Thyroid gland (tissue), 4 donors: Measurements from ENCODE around the gene C2CD2. TPM values are rescaled to one million over a fixed set of nuclear protein-coding genes. Genes with fewer than 3 reads are reported as not detected.

Source experiments
- DNase-seq, 2 donors: peaks; one replicate each; pipeline ENCODE4 v3.0.0-alpha.2; 2019
- H3K27ac ChIP-seq, 3 donors: fragments of 200-600 bp; sonication (generic); 1 replicate in 2 of 3; 2 replicates in 1 of 3; pipeline ENCODE4 v1.5.1; 2016 to 2019; ENCODE audit warnings: mild to moderate bottlenecking in 1 of 3, moderate library complexity in 1 of 3
- H3K27me3 ChIP-seq: fragments of 200-600 bp; sonication (generic); one replicate; pipeline ENCODE4 v1.5.1; 2019
- H3K36me3 ChIP-seq, 2 donors: fragments of 200-600 bp; sonication (generic); one replicate each; pipeline ENCODE4 v1.5.1; 2016 to 2019
- H3K4me1 ChIP-seq, 2 donors: fragments of 200-600 bp; sonication (generic); one replicate each; pipeline ENCODE4 v1.5.1; 2017 to 2019
- H3K4me3 ChIP-seq, 3 donors: fragments of 200-600 bp; sonication (generic); replicated peaks in 1 of 3; 1 replicate in 2 of 3; 2 replicates in 1 of 3; pipeline ENCODE4 v1.5.1; 2016; ENCODE audit warnings: mild to moderate bottlenecking in 1 of 3
- H3K9me3 ChIP-seq: fragments of 200-600 bp; sonication (generic); one replicate; pipeline ENCODE4 v1.5.1; 2017
- POLR2A ChIP-seq, 2 donors: fragments of 450-650 bp; IDR thresholded peaks; one replicate each; pipeline ENCODE4 v1.6.1; 2017; ENCODE audit warnings: antibody characterized with exemption in 2 of 2, mild to moderate bottlenecking in 2 of 2, moderate library complexity in 1 of 2
- WGBS, 2 donors: methylation state at CpG; one replicate each; pipeline ENCODE4 v1.1.5; 2017; 5-methylcytosine and 5-hydroxymethylcytosine counted together
- intact Hi-C: fragments of 100-400 bp; cut with DNase I; formaldehyde crosslinking; loops from one replicate; pipeline ENCODE4 v1.15.1; 2023
- total RNA-seq, 4 donors: library from RNA; depleted of rRNA; stranded (reverse); fragments of >200 nt; gene quantifications; one replicate each; pipeline ENCODE4 v1.2.3, GENCODE V29; 2016
- TF ChIP-seq, protein P1 (sequence below), 6 experiments: fragments of 200-600 bp in 3 of 6; fragments of 450-650 bp in 3 of 6; sonication (generic) in 3 of 6; IDR thresholded peaks; one replicate each; pipeline ENCODE4 v1.5.1; 2016 to 2019; ENCODE audit warnings: antibody characterized with exemption in 6 of 6, mild to moderate bottlenecking in 2 of 6, inconsistent platforms in 1 of 6, moderate library complexity in 1 of 6

Gene C2CD2
- total RNA-seq, 4 donors from 2014 or later: 12.7 to 22.7 (median 20.0) TPM

DNA sequence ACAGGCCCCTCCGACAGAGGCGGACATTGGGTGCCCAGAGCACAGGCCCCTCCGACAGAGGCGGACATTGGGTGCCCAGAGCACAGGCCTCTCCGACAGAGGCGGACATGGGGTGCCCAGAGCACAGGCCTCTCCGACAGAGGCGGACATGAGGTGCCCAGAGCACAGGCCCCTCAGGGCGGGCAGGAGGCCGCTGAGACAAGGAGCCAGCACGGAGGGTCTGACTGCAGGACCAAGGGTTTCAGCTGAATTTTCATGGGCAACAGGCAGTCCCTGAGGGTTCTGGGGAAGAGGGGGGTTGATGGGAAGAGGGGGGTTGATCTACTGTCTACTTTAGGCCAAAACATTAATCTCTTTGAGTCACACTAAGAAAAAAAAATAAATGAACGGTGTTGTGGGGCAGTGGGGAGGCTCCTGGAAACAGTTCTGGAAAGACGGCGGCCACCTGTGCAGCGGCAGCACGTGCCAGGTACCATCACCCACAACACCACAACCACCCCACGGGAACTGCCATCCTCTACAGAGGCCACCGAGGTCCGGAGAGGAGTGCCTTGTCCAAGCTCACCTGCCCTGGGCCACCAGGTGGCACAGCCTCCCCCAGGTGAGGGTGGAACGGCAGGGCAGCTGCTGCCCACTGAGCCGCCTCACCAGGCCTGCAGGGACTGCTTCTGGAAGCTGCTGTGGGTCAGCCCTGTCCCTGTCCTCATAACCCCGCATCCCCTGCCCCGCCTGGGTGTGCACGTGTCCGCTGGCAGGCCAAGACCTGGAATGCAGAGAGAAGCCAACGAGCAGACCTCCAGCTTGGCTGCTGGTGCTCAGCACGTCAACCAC is 95.1 kb downstream of the C2CD2 start:
- Histone ChIP-seq H3K9me3 (no peaks in the 10 kb centered on the region), H3K4me3 (no peak overlapping the region), H3K4me1 (peaks cover 0 to 5% of the 10 kb centered on the region in 2 donors), H3K27me3 (no peaks in the 10 kb centered on the region), H3K36me3 (peaks cover 0 to 15% of the 10 kb centered on the region in 2 donors), H3K27ac (no peak overlapping the region)
- intact Hi-C loops: no loop called here
- TF ChIP-seq, protein P1, sequence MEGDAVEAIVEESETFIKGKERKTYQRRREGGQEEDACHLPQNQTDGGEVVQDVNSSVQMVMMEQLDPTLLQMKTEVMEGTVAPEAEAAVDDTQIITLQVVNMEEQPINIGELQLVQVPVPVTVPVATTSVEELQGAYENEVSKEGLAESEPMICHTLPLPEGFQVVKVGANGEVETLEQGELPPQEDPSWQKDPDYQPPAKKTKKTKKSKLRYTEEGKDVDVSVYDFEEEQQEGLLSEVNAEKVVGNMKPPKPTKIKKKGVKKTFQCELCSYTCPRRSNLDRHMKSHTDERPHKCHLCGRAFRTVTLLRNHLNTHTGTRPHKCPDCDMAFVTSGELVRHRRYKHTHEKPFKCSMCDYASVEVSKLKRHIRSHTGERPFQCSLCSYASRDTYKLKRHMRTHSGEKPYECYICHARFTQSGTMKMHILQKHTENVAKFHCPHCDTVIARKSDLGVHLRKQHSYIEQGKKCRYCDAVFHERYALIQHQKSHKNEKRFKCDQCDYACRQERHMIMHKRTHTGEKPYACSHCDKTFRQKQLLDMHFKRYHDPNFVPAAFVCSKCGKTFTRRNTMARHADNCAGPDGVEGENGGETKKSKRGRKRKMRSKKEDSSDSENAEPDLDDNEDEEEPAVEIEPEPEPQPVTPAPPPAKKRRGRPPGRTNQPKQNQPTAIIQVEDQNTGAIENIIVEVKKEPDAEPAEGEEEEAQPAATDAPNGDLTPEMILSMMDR (IDR thresholded peaks at IDR 0.05): no peak
- TF ChIP-seq POLR2A (IDR thresholded peaks at IDR 0.05): no peak
- DNase-seq: no peak
- WGBS, 2 donors: 87 to 96% methylated on average over 21 to 27 of the region's 27 CpGs

DNA sequence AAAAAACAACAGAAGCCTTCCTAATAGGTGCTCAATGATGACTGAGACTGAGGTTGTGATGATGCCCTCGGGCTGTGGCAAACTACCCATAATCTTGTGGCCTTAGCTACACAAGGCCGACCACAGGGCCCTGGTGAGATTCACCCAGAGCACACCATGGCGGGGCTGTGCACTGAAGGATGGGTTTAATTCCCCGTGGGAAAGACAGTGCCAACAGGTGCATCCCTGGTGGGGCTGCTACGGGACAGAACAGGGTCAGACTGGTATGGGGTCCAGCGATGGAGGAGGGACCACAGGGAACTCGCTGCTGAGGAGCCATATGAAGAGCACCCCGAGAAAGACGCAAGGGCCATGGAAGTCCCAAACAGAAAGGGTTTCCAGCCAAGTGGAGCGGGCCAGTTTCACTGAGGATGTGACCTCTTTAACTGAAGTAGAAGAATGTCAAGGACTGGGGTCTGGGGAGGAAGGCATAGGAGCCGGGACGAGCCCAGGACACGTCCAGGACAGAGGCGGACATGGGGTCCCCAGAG is 96.0 kb downstream of the C2CD2 start:
- Histone ChIP-seq H3K27ac (no peak overlapping the region), H3K4me1 (no peaks in the 10 kb centered on the region), H3K27me3 (no peaks in the 10 kb centered on the region), H3K9me3 (no peaks in the 10 kb centered on the region), H3K4me3 (no peak overlapping the region), H3K36me3 (peaks cover 0 to 15% of the 10 kb centered on the region in 2 donors)
- intact Hi-C loops: no loop called here
- TF ChIP-seq, protein P1 (IDR thresholded peaks at IDR 0.05): no peak
- TF ChIP-seq POLR2A (IDR thresholded peaks at IDR 0.05): no peak
- WGBS, 2 donors: 92 to 96% methylated on average over 14 of the region's 14 CpGs
- no peak for DNase-seq

DNA sequence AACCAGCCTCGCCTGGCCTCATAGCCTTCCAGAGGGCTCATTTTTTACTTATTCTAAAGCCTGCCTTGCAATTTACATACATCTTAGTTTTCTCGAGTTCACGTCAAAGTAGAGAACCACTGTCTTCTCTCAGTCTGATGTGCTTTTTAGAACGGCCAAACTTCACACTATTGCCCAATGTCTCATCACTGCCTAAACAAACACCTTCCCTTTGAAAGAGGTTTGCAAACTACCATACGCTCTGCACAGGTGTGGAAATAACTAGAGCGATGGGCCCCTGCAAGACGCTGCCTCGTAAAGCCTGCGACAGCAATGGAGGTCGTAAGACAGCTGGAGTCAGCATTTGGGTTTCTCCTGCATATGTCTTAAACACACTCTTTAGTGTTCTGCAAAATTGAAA is 97.2 kb downstream of the C2CD2 start:
- no peaks in the 10 kb centered on the region for H3K4me1 ChIP-seq
- no peaks in the 10 kb centered on the region for H3K27me3 ChIP-seq
- intact Hi-C loops: no loop called here
- WGBS, 2 donors: 91 to 95% methylated on average over 10 of the region's 10 CpGs
- peaks cover 0 to 15% of the 10 kb centered on the region in 2 donors for H3K36me3 ChIP-seq
- no peak for TF ChIP-seq POLR2A (IDR thresholded peaks at IDR 0.05)
- TF ChIP-seq, protein P1 (IDR thresholded peaks at IDR 0.05): no peak
- no peak for DNase-seq
- no peaks in the 10 kb centered on the region for H3K9me3 ChIP-seq
- H3K4me3 ChIP-seq: no peak overlapping the region
- H3K27ac ChIP-seq: no peak overlapping the region

DNA sequence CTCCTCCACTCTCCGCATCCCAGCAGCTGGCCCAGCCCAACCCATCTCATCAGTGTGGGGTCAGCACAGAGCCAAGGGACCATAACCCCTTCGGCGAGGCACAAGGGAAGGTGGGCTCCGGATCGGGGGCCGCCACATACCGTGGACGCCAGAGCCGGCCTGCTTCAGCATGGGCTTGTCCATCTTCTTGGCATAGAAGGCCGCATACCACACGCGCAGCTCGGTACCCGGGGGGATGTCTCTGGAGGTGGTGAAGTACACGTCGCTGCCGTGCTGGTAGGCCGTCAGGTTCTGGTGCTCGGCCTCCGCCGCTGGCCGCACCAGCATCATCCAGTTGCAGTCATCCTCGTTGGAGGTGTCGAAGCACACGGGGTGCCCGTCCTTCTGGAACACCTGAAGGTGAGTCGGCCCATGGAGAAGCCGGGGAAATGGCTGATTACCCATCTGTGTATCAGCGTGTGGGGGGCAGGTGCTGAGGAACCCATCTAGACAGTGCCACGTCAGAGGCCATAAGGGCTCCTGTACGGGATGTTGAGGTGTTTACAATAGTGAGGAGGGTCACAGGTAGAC is 99.3 kb downstream of the C2CD2 start:
- intact Hi-C loops: no loop called here
- no peak for TF ChIP-seq POLR2A (IDR thresholded peaks at IDR 0.05)
- TF ChIP-seq, protein P1 (IDR thresholded peaks at IDR 0.05): no peak
- no peak for DNase-seq
- 91 to 93% methylated on average over 9 to 19 of the region's 31 CpGs for WGBS, 2 donors
- H3K4me1 ChIP-seq: no peaks in the 10 kb centered on the region
- no peaks in the 10 kb centered on the region for H3K9me3 ChIP-seq
- H3K27me3 ChIP-seq: no peaks in the 10 kb centered on the region
- H3K27ac ChIP-seq: no peak overlapping the region
- peaks cover 0 to 15% of the 10 kb centered on the region in 2 donors for H3K36me3 ChIP-seq
- H3K4me3 ChIP-seq: no peak overlapping the region

DNA sequence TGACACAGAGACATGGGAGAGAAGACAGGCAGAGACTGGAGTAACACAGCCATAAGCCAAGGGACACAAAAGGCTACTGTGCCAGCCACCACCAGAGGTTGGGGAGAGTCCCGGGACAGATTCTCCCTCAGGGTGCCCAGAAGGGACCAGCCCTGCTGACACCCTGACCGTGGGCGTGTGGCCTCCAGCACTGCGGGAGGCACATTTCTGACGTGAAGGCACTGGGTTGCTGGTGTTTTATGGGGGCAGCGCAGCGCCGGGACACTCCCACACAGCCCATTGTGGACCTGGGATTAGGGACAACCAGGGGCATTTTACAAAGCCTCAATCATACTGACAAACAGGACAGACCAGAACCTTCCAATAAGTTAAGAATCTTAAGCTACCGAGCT is 100.9 kb downstream of the C2CD2 start:
- TF ChIP-seq, protein P1 (IDR thresholded peaks at IDR 0.05): no peak
- TF ChIP-seq POLR2A (IDR thresholded peaks at IDR 0.05): no peak
- Histone ChIP-seq H3K4me1 (no peaks in the 10 kb centered on the region), H3K27me3 (no peaks in the 10 kb centered on the region), H3K27ac (no peak overlapping the region), H3K36me3 (peaks cover 0 to 15% of the 10 kb centered on the region in 2 donors), H3K9me3 (no peaks in the 10 kb centered on the region), H3K4me3 (no peak overlapping the region)
- intact Hi-C loops: no loop called here
- 95 to 96% methylated on average over 9 of the region's 9 CpGs for WGBS, 2 donors
- DNase-seq: no peak
